GM04503 (cell line): ENCODE results near the gene ANKK1.

ENCODE experiments used
- DNase-seq: peaks from one replicate; pipeline ENCODE4 v3.0.0-alpha.2; 2012; ENCODE audit warnings: low read depth

Gene ANKK1

GRCh38 chr11:113408887-113409286 lies 21.3 kb downstream of the ANKK1 start:
- DNase-seq = no peak

DNA sequence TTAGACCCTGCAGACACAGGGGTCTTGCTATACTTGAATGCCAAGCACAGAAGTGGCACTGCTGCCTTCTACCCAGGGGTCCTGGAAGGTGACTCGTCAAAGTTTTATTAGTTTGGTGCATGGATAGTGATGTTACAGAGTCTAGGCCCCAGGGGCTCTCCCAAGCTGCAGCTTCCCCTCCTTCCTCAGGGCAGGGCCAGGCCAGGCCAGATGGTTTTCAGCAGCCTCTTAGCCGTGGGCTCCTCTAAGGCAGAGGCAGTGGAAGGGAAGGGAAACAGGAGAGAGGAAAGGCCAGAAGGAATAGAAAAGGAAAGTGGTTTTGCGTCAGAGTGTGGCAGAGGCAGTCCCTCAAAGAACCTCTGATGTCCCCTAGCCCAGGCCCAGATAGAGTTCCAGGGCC lies 21.9 kb downstream of the ANKK1 start:
- DNase-seq = no peak

GRCh38 chr11:113410414-113411135 lies 23.0 kb downstream of the ANKK1 start:
- DNase-seq = no peak

DNA sequence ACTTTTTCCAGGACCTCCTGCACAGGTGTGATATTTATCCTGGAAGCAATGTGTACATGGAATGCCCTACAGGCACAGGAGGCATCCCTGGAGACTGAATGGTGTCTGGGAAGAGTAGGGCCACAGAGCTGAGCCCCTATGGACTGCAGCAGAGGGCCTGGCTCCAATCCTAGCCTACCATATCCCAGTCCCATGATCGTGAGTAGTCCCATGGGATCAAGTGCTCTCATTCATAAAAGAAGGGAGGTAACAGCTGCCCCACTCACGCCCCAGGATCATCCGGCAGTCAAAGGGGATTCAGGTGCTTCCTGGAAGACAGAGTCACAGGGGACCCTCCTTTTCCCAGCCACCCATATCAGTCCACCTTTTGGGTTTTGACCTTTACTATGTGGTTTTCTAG lies 24.0 kb downstream of the ANKK1 start:
- DNase-seq = no peak

- no peak for DNase-seq
These were observed 25.1 kb downstream of the ANKK1 start for GRCh38 chr11:113412675-113413074.

GRCh38 chr11:113415343-113415742 lies 27.8 kb downstream of the ANKK1 start:
- no peak for DNase-seq

DNA sequence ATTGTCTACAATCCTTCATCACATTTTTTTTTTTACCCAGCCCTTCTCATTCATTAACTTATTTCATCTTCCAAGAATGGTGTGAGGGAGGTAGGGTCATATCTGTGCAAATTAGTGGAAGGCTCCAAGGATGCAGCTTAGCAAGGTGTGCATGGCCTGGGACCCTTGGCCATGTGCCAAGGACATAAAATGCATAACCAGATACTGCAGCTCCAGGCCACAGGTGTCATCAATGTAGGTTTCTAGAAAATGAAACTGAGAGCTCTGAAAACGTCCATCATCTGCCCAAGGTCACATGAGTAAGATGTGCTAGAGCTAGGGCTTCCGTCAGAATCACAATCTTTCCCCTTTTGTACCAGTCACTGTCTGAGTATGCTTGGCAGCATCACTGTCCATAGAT lies 29.8 kb downstream of the ANKK1 start:
- DNase-seq = no peak

DNA sequence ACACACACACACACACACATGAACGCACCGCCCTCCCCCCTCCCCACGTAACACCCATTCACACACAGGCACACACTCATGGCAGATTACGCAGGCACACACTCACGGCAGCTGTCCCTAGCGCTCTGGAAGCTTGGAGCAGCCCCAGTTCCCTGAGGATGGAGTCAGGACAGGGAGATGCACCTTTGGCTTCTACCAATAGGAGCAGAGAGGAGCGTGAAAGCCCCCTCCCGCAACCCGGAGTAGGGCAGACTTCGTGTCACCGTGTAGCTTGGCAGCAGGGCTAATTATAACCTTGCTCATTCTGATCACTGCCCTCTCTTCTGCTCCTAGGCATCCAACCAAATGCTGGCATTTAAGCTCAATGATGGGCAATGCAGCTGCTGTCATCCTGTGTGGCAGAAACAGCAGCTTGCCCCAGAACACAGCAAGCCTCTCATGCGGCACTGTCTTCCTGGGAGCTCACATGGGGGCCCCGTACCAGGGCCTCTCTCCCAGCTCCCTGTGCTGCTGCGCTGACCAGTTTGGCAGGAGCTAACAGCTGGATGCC lies 31.9 kb downstream of the ANKK1 start:
- DNase-seq = no peak

GRCh38 chr11:113420808-113421207 lies 33.2 kb downstream of the ANKK1 start:
- no peak for DNase-seq

DNA sequence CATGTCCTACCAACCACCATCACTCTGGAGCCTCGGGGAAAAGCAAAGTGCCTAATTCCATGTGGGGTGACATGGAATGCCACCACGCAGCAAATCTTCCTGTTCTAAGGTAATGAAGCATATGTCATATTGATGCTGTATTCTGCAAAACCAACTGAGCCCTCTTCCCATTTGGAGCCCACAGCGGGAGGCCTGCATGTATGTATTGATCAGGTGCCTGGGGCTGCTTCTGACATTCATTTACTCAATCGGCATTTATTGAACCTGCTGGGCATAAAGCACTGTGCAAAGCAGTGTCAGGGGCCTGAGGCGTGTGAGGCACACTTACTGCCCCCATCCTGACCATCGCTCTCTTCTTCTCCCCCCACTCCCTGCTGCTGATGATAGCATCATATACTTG lies 39.1 kb downstream of the ANKK1 start:
- no peak for DNase-seq

GRCh38 chr11:113431746-113432145 lies 44.2 kb downstream of the ANKK1 start:
- DNase-seq = no peak

GRCh38 chr11:113435190-113435968 lies 47.8 kb downstream of the ANKK1 start:
- no peak for DNase-seq

- no peak for DNase-seq
These were observed 49.2 kb downstream of the ANKK1 start for GRCh38 chr11:113436672-113437252.

GRCh38 chr11:113440816-113441215 lies 53.2 kb downstream of the ANKK1 start:
- no peak for DNase-seq

DNA sequence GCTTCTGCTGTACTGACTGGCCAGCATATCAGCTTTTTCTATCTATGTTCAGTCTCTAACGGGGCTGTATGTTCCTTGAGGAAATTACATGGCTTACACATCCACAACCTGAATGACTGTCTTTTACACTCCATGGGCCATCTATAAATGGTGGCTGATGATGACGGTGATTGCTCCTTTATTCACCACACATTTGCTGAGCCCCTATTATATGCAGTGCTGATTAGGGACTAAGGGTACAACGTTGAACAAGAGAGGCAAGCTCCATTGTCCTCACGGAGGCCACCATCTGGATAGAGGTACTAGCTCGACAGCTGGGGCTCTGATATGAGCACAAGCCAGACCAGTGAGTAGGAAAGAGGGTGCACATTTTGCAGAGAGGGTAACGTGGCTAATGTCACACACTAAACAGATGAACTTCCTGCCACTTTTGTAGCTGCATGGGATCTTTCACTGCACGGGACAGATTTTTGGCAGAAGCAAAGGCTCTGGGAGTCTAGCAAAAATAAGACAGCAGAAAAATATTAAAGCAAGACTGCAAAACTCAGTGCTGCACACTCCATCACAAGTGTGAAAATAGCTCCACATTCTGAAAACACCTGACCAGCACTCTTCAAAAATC lies 57.0 kb downstream of the ANKK1 start:
- no peak for DNase-seq

GRCh38 chr11:113446112-113446511 lies 58.5 kb downstream of the ANKK1 start:
- DNase-seq = no peak

- DNase-seq = no peak
These were observed 59.4 kb downstream of the ANKK1 start for GRCh38 chr11:113446938-113447337.

DNA sequence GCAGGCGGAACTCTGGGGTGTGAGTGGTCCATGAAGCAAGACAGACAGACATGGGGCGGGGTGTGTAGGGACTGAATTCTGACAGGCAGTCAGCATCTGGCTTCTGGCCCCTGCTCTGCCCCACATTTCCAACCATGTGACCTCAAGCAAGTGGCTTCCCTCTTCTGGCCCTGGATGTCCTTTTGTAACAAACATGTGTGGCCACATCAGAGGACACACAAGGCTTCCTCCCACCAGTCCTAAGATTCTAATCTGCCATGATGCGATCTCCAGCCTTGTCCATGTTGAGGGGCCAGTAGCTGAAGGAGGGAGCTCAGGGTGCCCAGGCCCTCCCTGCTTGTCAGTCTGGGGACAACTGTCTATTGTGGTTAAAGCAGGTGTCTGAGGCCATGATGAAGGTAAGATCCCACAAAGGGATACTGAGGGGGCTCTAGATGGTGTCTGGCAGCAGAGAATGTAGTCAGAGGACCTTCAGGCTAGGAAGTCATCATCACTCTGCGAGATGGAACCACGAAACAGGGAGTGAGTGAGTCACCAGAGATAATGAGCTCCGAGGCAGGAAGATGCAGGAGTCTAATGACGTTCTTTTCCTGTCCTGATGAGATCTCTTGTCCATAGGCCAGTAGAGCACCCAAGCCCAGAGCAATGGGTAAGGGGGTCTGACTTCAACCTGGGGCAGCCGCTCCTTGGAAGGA lies 60.2 kb downstream of the ANKK1 start:
- no peak for DNase-seq

- DNase-seq = no peak
These were observed 60.7 kb downstream of the ANKK1 start for GRCh38 chr11:113448316-113448677.

DNA sequence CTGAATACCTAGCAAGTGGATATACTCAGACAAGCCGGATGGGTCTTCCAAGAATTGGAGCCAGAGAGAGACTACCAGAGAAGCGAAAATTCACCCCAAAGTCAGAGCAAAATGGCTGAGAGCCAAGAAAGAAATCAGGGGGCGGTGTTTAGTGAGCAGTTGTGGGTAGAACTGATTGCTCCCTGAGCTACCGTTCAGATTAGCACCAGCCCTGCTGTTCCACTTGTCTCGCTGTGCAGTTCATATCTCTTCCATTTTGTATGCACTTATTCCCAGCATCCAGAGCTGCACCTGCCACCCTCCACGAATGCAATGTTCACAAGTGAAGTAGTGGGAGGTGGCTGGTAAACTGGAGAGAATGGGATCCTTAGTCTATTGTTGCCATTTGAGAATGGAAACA lies 62.2 kb downstream of the ANKK1 start:
- DNase-seq = no peak
